NCI-H2227 (cell line): ENCODE results near the gene BHLHE40.
A peak's percentile ranks its signal among the peaks of the same experiment; 100 is the strongest.

ENCODE experiments used
- DNase-seq: peaks from one replicate; lab custom pipeline; 2025; ENCODE audit not compliant: unreplicated experiment; lab: John Stamatoyannopoulos, UW

BHLHE40 gene

GRCh38 chr3:5016211-5017161 is 37.2 kb downstream of the BHLHE40 start:
- no peak for DNase-seq

- peak; percentile 30 for DNase-seq
Observed at GRCh38 chr3:5017925-5018531, 38.8 kb downstream of the BHLHE40 start.

GRCh38 chr3:5019411-5020241 is 40.4 kb downstream of the BHLHE40 start:
- no peak for DNase-seq

GRCh38 chr3:5020242-5020722 is 41.0 kb downstream of the BHLHE40 start:
- no peak for DNase-seq

GRCh38 chr3:5021116-5022092 is 42.2 kb downstream of the BHLHE40 start:
- no peak for DNase-seq

- no peak for DNase-seq
Observed at GRCh38 chr3:5022187-5022965, 43.1 kb downstream of the BHLHE40 start.

GRCh38 chr3:5022966-5023776 is 43.9 kb downstream of the BHLHE40 start:
- DNase-seq, result no peak

GRCh38 chr3:5023777-5024346 is 44.6 kb downstream of the BHLHE40 start:
- DNase-seq, result no peak

- no peak for DNase-seq
Observed at GRCh38 chr3:5026046-5026362, 46.8 kb downstream of the BHLHE40 start.

- no peak for DNase-seq
Observed at GRCh38 chr3:5029715-5030114, 50.5 kb downstream of the BHLHE40 start.

GRCh38 chr3:5030152-5030551 is 50.9 kb downstream of the BHLHE40 start:
- DNase-seq, result no peak

- peak; percentile 30 for DNase-seq
Observed at GRCh38 chr3:5032844-5033243, 53.6 kb downstream of the BHLHE40 start.
